ENCODE measurements around the gene DENND11. TPM values are rescaled to one million over a fixed set of nuclear protein-coding genes. Genes with fewer than 3 reads are reported as not detected.
A peak's percentile ranks its signal among the peaks of the same experiment; 100 is the strongest.

The DENND11 gene
- total and polyA plus RNA-seq, 2 donors from 2014 or later, result 6.1 to 22.6 TPM

GRCh38 chr7:141737836-141738591 lies 36.0 kb upstream of the DENND11 start, which contains the start of gene SSBP1:
SSBP1 (plus strand) TSS chr7:141738358; CDS start chr7:141739167, 809 bp downstream.
- H3K9me3 ChIP-seq (ENCODE audit: control insufficient read depth in 2 of 3, insufficient read depth in 1 of 3, low read length in 3 of 3), result no peaks in the 10 kb centered on the region
- peak; percentile 96 for FAIRE-seq
- peak within 1 kb of the TSS; percentile 42 to 100 (median 95) for H3K9ac ChIP-seq (ENCODE audit: low read length in 3 of 3)
- no peaks in the 10 kb centered on the region for H3K27me3 ChIP-seq (ENCODE audit: control insufficient read depth, insufficient read depth, low read length)
- peaks cover 0 to 10% (median 8%) of the 10 kb centered on the region in 3 donors for H3K4me1 ChIP-seq (ENCODE audit: control insufficient read depth in 2 of 3, insufficient read depth in 2 of 3, low read depth in 1 of 3, low read length in 3 of 3)
- intact Hi-C loops (cut with DNase I), result no loop called here
- peak within 1 kb of the TSS; percentile 74 to 88 for H3K27ac ChIP-seq (ENCODE audit: low read depth in 2 of 2, low read length in 2 of 2)
- H3K36me3 ChIP-seq (ENCODE audit: control insufficient read depth in 2 of 3, insufficient read depth in 3 of 3, low read length in 3 of 3), result peaks cover 0 to 13% (median 11%) of the 10 kb centered on the region in 3 donors
- H3K4me3 ChIP-seq (ENCODE audit: low read length in 3 of 3), result peak within 1 kb of the TSS; percentile 90 to 100 (median 99)
- DNase-seq, result peak; percentile 95 to 99 (median 96)
- TF ChIP-seq CTCF (IDR thresholded peaks at IDR 0.05; ENCODE audit: borderline replicate concordance, extremely low read depth, insufficient read depth), result peak; percentile 61

GRCh38 chr7:141737118-141737835 lies 35.3 kb upstream of the DENND11 start:
- peak in 3 of 5 donors; percentile 4 to 37 (median 14) for DNase-seq
- H3K36me3 ChIP-seq (ENCODE audit: control insufficient read depth in 2 of 3, insufficient read depth in 3 of 3, low read length in 3 of 3), result peaks cover 0 to 10% (median 7%) of the 10 kb centered on the region in 3 donors
- H3K9ac ChIP-seq (ENCODE audit: low read length in 3 of 3), result peak overlapping the region in 2 of 3 donors; percentile 95 to 100
- H3K9me3 ChIP-seq (ENCODE audit: control insufficient read depth in 2 of 3, insufficient read depth in 1 of 3, low read length in 3 of 3), result no peaks in the 10 kb centered on the region
- peak overlapping the region in 1 of 2 donors; percentile 74 for H3K27ac ChIP-seq (ENCODE audit: low read depth in 2 of 2, low read length in 2 of 2)
- no peak for FAIRE-seq
- TF ChIP-seq CTCF (IDR thresholded peaks at IDR 0.05; ENCODE audit: borderline replicate concordance, extremely low read depth, insufficient read depth), result no peak
- H3K27me3 ChIP-seq (ENCODE audit: control insufficient read depth, insufficient read depth, low read length), result no peaks in the 10 kb centered on the region
- intact Hi-C loops (cut with DNase I), result no loop called here
- peak overlapping the region; percentile 90 to 100 (median 99) for H3K4me3 ChIP-seq (ENCODE audit: low read length in 3 of 3)
- H3K4me1 ChIP-seq (ENCODE audit: control insufficient read depth in 2 of 3, insufficient read depth in 2 of 3, low read depth in 1 of 3, low read length in 3 of 3), result peaks cover 0 to 10% (median 8%) of the 10 kb centered on the region in 3 donors

GRCh38 chr7:141731476-141732149 lies 29.6 kb upstream of the DENND11 start:
- FAIRE-seq, result no peak
- Histone ChIP-seq H3K9me3 (ENCODE audit: control insufficient read depth in 2 of 3, insufficient read depth in 1 of 3, low read length in 3 of 3) (no peaks in the 10 kb centered on the region), H3K4me1 (ENCODE audit: control insufficient read depth in 2 of 3, insufficient read depth in 2 of 3, low read depth in 1 of 3, low read length in 3 of 3) (no peaks in the 10 kb centered on the region), H3K4me3 (ENCODE audit: low read length in 3 of 3) (no peak overlapping the region), H3K9ac (ENCODE audit: low read length in 3 of 3) (no peak overlapping the region), H3K27ac (ENCODE audit: low read depth in 2 of 2, low read length in 2 of 2) (no peak overlapping the region), H3K36me3 (ENCODE audit: control insufficient read depth in 2 of 3, insufficient read depth in 3 of 3, low read length in 3 of 3) (no peaks in the 10 kb centered on the region), H3K27me3 (ENCODE audit: control insufficient read depth, insufficient read depth, low read length) (no peaks in the 10 kb centered on the region)
- DNase-seq, result no peak
- intact Hi-C loops (cut with DNase I), result no loop called here
- no peak for TF ChIP-seq CTCF (IDR thresholded peaks at IDR 0.05; ENCODE audit: borderline replicate concordance, extremely low read depth, insufficient read depth)
